Measurements from ENCODE around the gene ANXA8.

DNA sequence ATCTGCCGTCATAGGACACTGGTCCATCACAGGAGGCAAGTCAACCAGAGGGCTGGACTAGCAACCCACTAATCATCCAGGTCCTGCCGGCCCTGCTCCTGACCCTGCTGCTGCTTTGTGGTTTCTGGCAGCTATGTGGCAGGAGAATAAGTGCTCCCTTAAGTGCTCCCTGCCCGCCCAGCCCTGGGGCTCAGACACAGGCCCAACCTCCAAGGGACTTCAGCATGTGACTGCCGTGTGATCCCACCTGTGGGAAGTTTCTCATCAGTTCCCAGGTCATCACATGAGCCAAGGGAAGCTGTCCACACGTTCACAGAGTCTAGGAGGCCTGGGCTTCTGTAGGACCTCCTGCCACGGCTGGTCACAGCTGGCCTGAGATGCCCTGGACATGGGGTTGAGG is 65.6 kb downstream of the ANXA8 start:
- TF ChIP-seq, protein P1, sequence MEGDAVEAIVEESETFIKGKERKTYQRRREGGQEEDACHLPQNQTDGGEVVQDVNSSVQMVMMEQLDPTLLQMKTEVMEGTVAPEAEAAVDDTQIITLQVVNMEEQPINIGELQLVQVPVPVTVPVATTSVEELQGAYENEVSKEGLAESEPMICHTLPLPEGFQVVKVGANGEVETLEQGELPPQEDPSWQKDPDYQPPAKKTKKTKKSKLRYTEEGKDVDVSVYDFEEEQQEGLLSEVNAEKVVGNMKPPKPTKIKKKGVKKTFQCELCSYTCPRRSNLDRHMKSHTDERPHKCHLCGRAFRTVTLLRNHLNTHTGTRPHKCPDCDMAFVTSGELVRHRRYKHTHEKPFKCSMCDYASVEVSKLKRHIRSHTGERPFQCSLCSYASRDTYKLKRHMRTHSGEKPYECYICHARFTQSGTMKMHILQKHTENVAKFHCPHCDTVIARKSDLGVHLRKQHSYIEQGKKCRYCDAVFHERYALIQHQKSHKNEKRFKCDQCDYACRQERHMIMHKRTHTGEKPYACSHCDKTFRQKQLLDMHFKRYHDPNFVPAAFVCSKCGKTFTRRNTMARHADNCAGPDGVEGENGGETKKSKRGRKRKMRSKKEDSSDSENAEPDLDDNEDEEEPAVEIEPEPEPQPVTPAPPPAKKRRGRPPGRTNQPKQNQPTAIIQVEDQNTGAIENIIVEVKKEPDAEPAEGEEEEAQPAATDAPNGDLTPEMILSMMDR (IDR thresholded peaks at IDR 0.05; ENCODE audit: poor library complexity), result no peak
- no peak for TF ChIP-seq EZH2phosphoT487 (IDR thresholded peaks at IDR 0.05; ENCODE audit: low read depth, severe bottlenecking, unreplicated experiment)
